ENCODE measurements around the gene B3GALT5.
"Not testable (repeated sequence)": the region's sequence is repeated elsewhere in the genome, so short reads cannot be mapped to it uniquely, and the experiment has no call there.

The B3GALT5 gene

GRCh38 chr21:39669485-39669884 is 56.7 kb downstream of the B3GALT5 start:
- no peak for DNase-seq

GRCh38 chr21:39669976-39670661 is 57.4 kb downstream of the B3GALT5 start:
- DNase-seq, result no peak

- DNase-seq, result no peak
These were observed 58.0 kb downstream of the B3GALT5 start for GRCh38 chr21:39670701-39671100.

DNA sequence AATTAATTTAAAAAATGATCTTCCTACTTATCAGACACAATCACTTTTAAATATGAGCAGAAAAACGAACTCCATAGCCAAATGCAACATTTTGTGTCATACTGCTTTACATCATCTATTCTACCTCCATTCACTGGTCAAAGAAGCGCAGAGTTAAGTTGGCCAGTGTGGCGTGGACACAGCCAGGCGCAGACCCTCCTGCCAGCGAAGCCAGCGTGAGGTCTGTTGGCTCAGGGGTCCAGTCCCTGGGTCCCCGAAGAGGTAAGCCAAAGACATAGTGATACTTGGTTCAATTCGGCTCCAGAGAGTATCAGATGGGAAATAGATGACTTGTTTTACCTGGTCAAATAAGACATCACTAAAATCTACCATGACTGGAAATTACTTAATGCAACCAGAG is 59.2 kb downstream of the B3GALT5 start:
- no peak for DNase-seq

GRCh38 chr21:39673163-39673562 is 60.4 kb downstream of the B3GALT5 start:
- no peak for DNase-seq

DNA sequence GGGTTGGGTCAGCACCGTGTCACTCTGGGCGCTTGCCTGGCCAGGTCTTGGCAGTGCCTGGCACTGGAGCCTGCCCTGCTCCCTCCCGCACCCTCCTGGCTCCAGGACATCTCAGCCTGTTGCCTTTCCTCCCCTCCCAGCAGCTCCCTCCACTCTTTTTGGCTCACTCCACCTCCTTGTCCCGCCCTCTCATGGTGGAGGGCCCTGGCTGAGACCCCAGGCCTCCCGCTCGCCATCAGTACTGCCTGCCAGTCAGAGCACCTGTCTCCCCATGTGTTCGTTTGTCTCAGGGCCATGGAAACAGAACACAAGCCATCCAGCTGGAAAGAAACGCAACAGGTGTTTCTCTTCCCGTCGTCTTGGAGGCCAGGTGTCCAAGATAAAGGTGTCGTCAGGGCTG is 61.0 kb downstream of the B3GALT5 start:
- no peak for DNase-seq

GRCh38 chr21:39674801-39675200 is 62.1 kb downstream of the B3GALT5 start:
- DNase-seq, result no peak

- DNase-seq, result no peak
These were observed 62.9 kb downstream of the B3GALT5 start for GRCh38 chr21:39675590-39675989.

DNA sequence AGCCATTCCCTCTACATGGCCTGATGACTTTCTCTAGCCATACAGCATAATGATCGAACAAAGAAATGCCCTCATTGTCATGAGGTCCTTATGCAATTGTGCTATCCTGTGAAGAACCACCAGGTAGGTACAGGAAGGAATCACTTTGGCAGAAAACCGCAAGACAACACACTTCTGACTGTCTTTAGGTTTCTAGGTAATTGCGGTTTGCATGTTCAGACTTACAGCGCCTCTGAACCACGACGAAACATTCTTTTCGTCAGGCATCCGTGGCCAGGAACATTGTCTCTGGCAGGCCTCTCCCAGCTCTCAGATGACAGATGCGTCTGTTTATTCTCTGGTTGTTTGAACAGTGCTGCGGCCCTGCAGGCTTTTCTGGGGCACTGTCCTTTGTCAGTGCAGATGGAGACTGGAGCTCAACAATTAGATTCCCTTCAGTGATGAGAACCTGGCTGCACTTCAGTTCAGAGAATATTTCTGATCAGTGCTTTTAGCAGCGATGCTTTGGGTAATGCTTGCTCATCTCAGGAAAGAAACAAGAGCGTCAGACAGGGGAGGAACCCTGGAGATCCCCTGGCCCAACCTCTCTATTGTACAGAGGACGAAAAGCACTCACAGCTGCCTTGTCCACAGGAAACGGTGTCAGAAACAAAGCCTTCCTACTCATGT is 63.4 kb downstream of the B3GALT5 start:
- no peak for DNase-seq

- DNase-seq, result no peak
These were observed 67.5 kb downstream of the B3GALT5 start for GRCh38 chr21:39680216-39680615.

GRCh38 chr21:39681257-39681656 is 68.5 kb downstream of the B3GALT5 start:
- no peak for DNase-seq

GRCh38 chr21:39681845-39682244 is 69.1 kb downstream of the B3GALT5 start:
- DNase-seq, result no peak

DNA sequence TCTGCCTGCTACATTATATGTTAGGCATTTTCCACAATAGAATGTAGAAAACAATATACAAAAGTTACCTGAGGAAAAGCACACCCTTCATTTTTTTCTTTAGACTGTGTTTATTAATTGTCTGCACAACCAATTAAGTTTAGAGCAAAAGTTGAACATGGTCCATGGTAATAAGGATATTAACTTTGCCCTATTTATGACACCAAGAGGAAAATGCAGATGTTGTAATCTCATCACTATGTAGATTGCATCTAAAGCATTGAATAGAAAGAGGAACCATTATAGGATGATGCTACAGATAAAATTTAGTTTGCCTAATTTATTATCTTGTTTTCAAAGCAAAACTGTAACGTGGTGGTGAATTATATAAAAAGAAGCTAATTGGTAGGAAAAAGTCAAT is 72.5 kb downstream of the B3GALT5 start:
- no peak for DNase-seq

DNA sequence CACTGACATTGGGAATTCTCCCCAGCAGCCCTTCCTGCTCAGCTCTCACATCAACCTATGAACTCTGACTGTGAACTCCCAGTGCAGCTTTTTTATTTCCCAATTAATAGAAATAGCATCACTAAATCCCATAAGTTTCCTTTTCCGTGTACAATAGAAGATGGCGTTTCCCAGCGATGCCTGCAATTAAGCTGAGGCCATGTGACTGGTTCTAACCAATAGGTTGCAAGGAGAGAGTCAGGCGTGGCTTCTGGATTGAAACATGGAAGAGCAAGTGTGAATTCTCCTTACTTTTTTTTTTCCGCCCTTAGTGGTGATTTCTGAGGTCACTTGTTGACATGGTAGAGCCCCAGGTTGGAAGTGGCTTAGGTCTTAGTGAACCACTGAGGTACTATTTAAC is 73.3 kb downstream of the B3GALT5 start:
- no peak for DNase-seq

GRCh38 chr21:39686646-39687468 is 74.1 kb downstream of the B3GALT5 start:
- DNase-seq, result no peak

- DNase-seq, result no peak
These were observed 75.3 kb downstream of the B3GALT5 start for GRCh38 chr21:39688010-39688409.

DNA sequence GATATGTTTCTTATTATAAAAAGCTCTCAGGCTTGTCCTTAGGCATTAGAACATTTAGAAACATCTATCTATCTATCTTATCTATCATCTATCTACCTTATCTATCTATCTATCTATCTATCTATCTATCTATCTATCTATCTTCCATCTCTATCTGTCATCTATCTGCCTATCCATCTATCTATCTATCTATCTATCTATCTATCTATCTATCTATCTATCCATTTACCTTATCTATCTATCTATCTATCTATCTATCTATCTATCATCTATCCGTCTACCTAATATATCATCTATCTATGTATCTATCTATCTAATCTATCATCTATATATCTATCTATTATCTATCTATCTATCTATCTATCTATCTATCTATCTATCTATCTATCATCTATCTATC is 77.1 kb downstream of the B3GALT5 start:
- DNase-seq, result not testable (repeated sequence)

GRCh38 chr21:39690454-39690853 is 77.7 kb downstream of the B3GALT5 start:
- no peak for DNase-seq

GRCh38 chr21:39694750-39695149 is 82.0 kb downstream of the B3GALT5 start:
- no peak for DNase-seq

DNA sequence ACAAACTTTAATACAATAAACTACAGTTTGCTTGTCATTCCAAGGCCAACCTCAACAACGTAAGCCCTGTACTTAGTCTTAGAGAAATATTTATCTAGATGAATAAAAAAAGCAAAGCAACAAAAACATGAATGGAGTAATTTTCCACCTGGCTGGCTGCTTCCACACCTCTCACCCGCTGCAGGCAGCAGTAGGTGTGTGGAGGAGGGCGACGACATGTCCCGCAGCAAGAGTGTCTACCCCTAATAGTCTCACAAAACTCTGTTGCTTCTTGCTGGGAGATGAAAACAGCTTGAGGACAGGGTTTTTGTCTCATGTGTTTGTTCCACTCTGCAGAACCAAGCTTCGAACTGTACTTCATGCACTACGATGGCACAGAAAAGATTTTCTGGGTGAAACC is 83.5 kb downstream of the B3GALT5 start:
- DNase-seq, result no peak

DNA sequence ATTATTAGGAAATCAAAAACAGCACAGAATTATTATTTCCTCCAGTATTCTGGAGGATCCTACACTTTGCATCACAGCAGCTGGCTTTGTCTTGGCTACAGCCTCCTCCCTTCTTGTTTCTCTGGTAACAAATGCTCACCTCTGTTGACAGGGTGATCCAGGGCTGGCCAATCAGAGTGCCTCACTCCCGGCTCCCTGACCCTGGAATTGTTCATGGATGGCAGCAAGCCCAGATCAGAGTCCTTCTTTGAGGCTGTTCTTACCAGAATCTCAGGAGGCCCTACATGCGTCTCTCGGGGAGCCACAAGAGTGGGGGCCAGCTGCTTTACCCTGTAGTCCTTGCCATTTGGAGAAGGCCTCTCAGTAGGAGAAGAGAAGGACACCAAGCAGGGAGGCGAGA is 83.9 kb downstream of the B3GALT5 start:
- DNase-seq, result no peak

GRCh38 chr21:39700318-39700717 is 87.6 kb downstream of the B3GALT5 start:
- no peak for DNase-seq

- no peak for DNase-seq
These were observed 90.8 kb downstream of the B3GALT5 start for GRCh38 chr21:39703578-39703977.

GRCh38 chr21:39705849-39706248 is 93.1 kb downstream of the B3GALT5 start:
- DNase-seq, result no peak

Data from NCI-H226 (cell line).